GM19023 (cell line): ENCODE results near the gene UBE2E1.
A peak's percentile ranks its signal among the peaks of the same experiment; 100 is the strongest.
"Not testable (repeated sequence)": the region's sequence is repeated elsewhere in the genome, so short reads cannot be mapped to it uniquely, and the experiment has no call there.

Source experiments
- ATAC-seq: cut with Tn5 transposase; IDR thresholded peaks from one replicate; pipeline ENCODE4 v1.9.1; 2021; ENCODE audit warnings: mild to moderate bottlenecking, moderate library complexity; ENCODE audit not compliant: unreplicated experiment

UBE2E1 gene

GRCh38 chr3:23843869-23844268 is 38.1 kb downstream of the UBE2E1 start:
- ATAC-seq: no peak

- no peak for ATAC-seq
Measured at GRCh38 chr3:23845326-23846216, 39.8 kb downstream of the UBE2E1 start.

DNA sequence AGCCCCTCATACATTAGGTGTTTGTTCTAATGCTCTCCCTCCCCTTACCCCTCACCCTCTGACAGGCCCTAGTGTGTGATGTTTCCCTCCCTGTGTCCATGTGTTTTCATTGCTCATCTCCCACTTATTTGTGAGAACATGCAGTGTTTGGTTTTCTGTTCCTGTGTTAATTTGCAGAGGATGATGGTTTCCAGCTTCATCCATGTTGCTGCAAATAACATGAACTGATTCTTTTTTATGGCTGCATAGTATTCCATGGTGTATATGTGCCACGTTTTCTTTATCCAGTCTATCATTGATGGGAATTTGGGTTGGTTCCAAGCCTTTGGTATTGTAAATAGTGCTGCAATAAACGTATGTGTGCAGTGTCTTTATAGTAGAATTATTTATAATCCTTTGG is 43.7 kb downstream of the UBE2E1 start:
- not testable (repeated sequence) for ATAC-seq

DNA sequence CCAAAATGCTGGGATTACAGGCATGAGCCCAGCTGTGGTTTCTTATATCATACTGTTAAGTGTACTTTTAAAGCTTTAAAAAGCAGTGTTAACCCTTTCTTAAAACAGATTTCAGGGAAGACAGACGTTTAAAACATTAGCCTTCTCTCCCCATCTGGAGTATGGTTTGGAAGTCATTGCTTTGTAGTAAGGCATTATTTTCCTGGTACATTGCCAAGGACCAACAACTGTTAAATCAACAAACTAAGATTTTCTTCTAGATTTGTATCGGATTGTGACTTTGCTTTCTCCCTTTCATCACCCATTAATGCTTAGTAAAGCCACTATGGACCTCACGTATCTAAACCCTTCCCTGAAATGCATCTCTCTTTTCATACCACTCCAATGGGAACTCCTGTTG is 50.5 kb downstream of the UBE2E1 start:
- no peak for ATAC-seq

GRCh38 chr3:23859012-23859743 is 53.4 kb downstream of the UBE2E1 start:
- no peak for ATAC-seq

DNA sequence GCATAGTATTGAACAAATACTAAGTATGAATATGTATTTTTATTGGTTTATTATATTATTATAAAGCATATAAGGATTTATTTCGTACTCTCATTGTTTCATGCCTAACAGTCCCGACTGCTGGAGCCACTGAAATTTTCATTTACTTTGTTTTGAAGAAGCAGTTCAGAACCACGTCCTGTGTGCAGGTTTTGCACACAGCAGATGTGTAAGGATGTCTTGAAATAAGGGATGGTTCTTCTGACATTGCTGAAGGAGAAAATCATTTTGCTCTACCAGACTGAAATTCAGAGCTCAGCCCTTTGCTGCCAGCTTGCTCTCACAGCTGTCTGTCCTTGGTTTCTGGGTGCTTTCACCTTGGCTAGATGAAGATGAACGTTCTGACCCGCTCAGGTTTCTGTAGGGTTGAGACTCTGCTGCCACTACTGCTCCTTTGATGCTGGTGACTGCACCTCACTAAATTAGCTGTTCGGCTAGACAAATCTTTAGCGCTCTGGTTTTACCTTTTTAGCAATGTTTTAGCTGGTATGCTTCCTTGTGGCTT is 54.2 kb downstream of the UBE2E1 start:
- ATAC-seq: no peak

DNA sequence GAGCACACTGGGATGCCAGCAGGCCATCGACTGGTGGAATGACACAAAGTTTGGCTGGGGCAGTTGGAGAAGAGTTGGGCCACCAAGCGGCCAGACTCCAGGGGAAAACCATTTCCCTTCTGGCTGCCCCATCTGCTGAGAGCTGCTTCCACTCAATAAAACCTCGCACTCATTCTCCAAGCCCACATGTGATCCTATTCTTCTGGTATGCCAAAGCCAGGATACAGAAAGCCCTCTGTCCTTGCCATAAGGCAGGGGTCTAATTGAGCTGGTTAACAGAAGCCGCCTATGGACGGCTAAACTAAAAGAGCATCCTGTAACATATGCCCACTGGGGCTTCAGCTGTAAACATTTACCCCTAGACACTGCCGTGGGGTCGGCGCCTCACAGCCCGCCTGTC is 55.9 kb downstream of the UBE2E1 start:
- ATAC-seq: no peak

DNA sequence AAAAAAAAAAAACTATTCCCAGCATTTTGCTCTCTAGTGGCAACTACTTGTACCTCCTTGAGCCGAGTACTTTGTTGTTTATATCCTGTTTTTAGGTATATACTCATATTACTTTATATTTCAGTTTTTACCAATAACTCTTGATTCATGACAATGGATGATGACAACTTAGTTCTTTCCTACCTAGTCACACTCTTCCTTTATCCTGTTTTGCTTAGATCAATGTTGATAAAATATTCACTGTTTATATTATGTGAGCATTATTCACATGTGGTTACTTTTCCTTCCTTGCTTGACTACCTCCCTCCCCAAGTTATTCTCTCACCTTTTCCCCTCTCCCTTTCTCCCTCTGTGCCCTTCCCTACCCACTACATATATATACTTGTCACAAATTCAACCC is 57.3 kb downstream of the UBE2E1 start:
- no peak for ATAC-seq

DNA sequence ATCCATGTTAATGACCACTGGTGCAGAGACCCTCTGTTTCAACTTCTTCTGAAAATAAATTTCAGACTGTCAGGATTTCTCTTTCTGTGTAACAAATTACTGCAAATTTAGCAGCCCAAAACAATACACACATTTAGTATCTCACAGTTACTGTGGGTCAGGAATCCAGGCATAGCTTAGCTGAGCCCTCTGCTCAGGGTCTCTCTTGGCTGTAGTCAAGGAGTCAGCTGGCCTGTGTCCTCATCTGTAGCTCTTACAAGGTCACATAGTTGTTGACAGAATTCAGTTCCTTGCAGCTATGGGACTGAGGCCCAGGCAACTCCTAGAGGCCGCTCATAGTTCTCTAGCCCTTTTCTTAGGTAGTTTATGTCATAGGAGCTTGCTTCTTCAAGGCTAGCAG is 59.2 kb downstream of the UBE2E1 start:
- no peak for ATAC-seq

- peak; percentile 94 for ATAC-seq
Measured at GRCh38 chr3:23865595-23866396, 60.0 kb downstream of the UBE2E1 start.

DNA sequence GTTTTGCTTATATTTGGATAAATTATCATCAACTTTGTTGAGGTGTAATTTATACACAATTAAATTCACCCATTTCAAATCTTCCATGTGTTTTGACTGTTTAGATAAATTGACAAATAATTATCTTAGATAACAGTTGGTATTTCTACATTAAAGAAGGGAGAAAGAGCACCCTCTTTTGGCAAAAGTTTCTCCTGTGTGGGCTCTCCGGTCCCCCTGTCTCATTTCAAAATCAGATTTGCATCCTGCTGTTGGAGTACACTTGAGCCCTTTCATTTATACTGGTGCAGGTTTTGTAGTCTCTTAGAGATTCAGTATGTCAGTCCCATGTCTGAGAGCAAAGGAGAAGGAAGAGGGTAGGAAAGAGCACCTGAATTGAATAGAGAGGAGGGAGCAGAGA is 61.6 kb downstream of the UBE2E1 start:
- ATAC-seq: no peak

- no peak for ATAC-seq
Measured at GRCh38 chr3:23867838-23868237, 62.1 kb downstream of the UBE2E1 start.

GRCh38 chr3:23869977-23870662 is 64.4 kb downstream of the UBE2E1 start:
- ATAC-seq: no peak

DNA sequence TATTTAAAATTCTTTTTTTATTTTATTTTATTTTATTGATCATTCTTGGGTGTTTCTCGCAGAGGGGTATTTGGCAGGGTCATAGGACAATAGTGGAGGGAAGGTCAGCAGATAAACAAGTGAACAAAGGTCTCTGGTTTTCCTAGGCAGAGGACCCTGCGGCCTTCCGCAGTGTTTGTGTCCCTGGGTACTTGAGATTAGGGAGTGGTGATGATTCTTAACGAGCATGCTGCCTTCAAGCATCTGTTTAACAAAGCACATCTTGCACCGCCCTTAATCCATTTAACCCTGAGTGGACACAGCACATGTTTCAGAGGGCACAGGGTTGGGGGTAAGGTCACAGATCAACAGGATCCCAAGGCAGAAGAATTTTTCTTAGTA is 64.9 kb downstream of the UBE2E1 start:
- not testable (repeated sequence) for ATAC-seq

- not testable (repeated sequence) for ATAC-seq
Measured at GRCh38 chr3:23871361-23871760, 65.6 kb downstream of the UBE2E1 start.

DNA sequence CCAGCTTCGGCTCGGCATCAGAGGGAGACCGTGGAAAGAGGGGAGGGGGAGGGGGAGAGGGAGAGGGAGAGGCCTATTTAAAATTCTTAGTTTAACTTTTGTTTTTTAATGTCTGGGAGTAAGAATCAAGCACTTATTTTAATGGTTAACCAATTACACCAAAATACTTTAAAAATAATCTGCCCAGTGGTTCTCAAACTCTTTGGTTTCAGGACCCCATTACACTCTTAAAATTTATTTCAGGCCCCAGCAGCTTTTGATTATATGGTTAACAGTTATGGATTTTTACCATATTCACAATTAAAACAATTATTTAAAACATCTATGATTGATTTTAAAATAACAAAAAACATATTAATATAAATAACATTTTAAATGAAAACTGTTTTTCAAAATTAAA is 66.6 kb downstream of the UBE2E1 start:
- no peak for ATAC-seq

- no peak for ATAC-seq
Measured at GRCh38 chr3:23873941-23874340, 68.2 kb downstream of the UBE2E1 start.

DNA sequence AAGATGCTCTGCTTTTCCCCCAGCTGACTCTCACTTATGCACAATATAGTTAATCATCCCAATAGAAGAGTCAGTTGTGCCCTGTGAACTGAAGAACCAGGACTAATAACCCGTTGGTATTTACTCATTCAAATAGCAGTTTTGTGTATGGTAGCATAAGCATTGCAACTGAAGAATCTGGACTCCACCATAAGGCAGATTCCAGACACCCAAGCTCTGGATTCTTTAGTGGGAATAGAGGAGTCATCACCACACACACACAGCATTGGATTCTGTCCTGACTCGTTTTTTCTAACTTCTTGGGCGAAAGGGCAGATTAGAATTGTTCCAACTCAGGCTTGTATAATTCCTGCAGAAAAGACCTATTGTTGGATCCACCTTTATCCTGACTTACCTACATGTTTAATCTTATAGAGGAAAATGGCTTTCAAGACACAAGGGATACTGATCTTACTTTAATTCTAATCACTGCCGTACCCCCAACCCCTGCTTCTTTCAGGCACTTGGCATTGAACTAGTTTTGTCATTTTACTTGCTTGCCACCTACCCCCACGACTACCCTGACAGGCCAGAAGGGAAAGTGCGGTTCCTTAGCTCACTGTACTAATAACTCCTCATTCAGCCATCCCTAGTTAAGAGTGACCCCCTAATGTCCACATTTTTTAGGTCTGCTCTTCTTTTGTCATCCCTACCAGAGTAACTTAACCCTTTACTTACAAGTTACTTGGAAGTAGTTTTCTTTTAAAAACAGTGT is 68.8 kb downstream of the UBE2E1 start:
- ATAC-seq: no peak

DNA sequence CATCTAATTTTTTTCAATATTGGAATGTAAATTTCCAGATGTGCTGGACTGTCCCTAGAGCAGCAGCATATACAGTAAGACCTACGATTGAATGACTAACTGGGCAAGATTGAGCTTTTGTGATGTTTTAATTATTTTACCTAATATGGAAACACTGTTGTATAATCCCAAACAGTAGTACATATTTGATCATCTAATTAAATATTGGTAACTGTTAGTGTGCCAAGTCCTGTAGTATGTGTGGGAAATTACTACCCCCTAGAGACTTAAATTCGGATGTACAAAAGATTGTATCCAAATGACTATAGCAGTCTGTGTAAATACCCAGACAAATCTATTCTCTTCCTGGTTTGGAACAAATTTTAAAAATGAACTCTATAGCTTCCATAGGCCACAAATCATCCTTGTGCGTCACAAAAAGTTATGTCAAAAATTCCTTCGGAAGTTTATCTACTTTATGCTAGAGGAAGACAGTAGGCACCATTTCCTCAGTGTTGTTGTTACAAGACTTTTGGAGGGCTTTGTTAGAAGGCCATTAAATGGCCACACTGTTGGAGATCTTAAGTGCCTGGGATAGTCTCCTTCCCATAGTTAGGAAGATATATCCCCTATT is 69.5 kb downstream of the UBE2E1 start:
- no peak for ATAC-seq
